Uterus (tissue), 2 donors: ENCODE data around the gene CAMSAP2.

Source experiments
- POLR2A ChIP-seq, 2 donors: fragments of 450-650 bp; IDR thresholded peaks; one replicate each; pipeline ENCODE4 v1.6.1; 2016; ENCODE audit warnings: antibody characterized with exemption in 2 of 2, mild to moderate bottlenecking in 1 of 2, moderate library complexity in 1 of 2
- TF ChIP-seq, protein P1 (sequence below), 4 experiments: fragments of 200-600 bp in 2 of 4; fragments of 450-650 bp in 2 of 4; sonication (generic) in 2 of 4; IDR thresholded peaks; one replicate each; pipeline ENCODE4 v1.5.1; 2016 to 2019; ENCODE audit warnings: antibody characterized with exemption in 4 of 4, mild to moderate bottlenecking in 2 of 4, moderate library complexity in 1 of 4

DNA sequence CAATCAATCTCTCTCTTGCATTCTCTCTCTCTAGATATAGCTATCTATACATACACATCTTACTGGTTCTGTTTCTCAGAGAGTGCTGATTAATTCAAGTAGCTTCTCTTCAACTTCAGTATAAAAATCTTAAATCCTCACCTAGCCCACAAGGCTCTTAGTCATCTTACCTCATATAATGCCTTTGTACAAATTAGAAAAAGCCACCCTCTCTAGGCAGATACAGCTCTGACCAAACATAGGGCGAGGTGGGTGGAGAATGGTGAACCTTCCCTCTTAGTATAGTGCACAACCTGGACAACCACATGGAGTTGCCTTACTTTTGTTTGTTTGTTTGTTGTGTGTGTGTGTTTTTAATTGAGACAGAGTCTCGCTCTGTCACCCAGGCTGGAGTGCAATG is 150.9 kb downstream of the CAMSAP2 start:
- TF ChIP-seq POLR2A (IDR thresholded peaks at IDR 0.05): no peak
- TF ChIP-seq, protein P1, sequence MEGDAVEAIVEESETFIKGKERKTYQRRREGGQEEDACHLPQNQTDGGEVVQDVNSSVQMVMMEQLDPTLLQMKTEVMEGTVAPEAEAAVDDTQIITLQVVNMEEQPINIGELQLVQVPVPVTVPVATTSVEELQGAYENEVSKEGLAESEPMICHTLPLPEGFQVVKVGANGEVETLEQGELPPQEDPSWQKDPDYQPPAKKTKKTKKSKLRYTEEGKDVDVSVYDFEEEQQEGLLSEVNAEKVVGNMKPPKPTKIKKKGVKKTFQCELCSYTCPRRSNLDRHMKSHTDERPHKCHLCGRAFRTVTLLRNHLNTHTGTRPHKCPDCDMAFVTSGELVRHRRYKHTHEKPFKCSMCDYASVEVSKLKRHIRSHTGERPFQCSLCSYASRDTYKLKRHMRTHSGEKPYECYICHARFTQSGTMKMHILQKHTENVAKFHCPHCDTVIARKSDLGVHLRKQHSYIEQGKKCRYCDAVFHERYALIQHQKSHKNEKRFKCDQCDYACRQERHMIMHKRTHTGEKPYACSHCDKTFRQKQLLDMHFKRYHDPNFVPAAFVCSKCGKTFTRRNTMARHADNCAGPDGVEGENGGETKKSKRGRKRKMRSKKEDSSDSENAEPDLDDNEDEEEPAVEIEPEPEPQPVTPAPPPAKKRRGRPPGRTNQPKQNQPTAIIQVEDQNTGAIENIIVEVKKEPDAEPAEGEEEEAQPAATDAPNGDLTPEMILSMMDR (IDR thresholded peaks at IDR 0.05): no peak
